CD14-positive monocyte (primary cell): ENCODE measurements around the gene ATG4B. TPM values are rescaled to one million over a fixed set of nuclear protein-coding genes. Genes with fewer than 3 reads are reported as not detected.
"Not testable (repeated sequence)": the region's sequence is repeated elsewhere in the genome, so short reads cannot be mapped to it uniquely, and the experiment has no call there.

Source experiments
- DNase-seq, 3 donors: peaks; one replicate each; pipeline ENCODE4 v3.0.0-alpha.2; 2011 to 2022
- H2AFZ ChIP-seq: 2 replicates; pipeline ENCODE4 v1.6.0; 2012; ENCODE audit warnings: mild to moderate bottlenecking, low read depth, low read length, inconsistent platforms; ENCODE audit not compliant: insufficient read depth, poor library complexity, severe bottlenecking
- H3K27ac ChIP-seq, 2 donors: 1 replicate in 1 of 2; 2 replicates in 1 of 2; pipeline ENCODE4 v1.5.1; 2012 to 2013; ENCODE audit warnings: low read length in 2 of 2, control low read depth in 1 of 2, inconsistent platforms in 1 of 2, low read depth in 1 of 2, mild to moderate bottlenecking in 1 of 2
- H3K27me3 ChIP-seq, 2 donors: one replicate each; pipeline versions ENCODE4 v1.6.0 to v1.6.1; 2011 to 2013; ENCODE audit warnings: low read length in 2 of 2; ENCODE audit not compliant: control insufficient read depth in 2 of 2, insufficient read depth in 2 of 2
- H3K36me3 ChIP-seq, 2 donors: replicated peaks in 1 of 2; 1 replicate in 1 of 2; 2 replicates in 1 of 2; pipeline versions ENCODE4 v1.5.1 to v1.6.1; 2012 to 2013; ENCODE audit warnings: low read length in 2 of 2, control low read depth in 1 of 2, inconsistent platforms in 1 of 2, mild to moderate bottlenecking in 1 of 2; ENCODE audit not compliant: insufficient read depth in 2 of 2, control insufficient read depth in 1 of 2
- H3K4me1 ChIP-seq, 2 donors: 1 replicate in 1 of 2; 2 replicates in 1 of 2; pipeline versions ENCODE4 v1.5.1 to v1.6.1; 2012 to 2013; ENCODE audit warnings: low read length in 2 of 2, control low read depth in 1 of 2, inconsistent platforms in 1 of 2, mild to moderate bottlenecking in 1 of 2, moderate library complexity in 1 of 2; ENCODE audit not compliant: insufficient read depth in 2 of 2, control insufficient read depth in 1 of 2
- H3K4me2 ChIP-seq: replicated peaks from 2 replicates; pipeline ENCODE3; 2012; ENCODE audit warnings: low read length, moderate library complexity, mild to moderate bottlenecking; ENCODE audit not compliant: poor library complexity, severe bottlenecking; ENCODE audit errors: extremely low read depth
- H3K4me3 ChIP-seq, 3 experiments: fragments of 200-600 bp in 1 of 3; sonication (generic) in 1 of 3; replicated peaks in 1 of 3; 1 replicate in 2 of 3; 2 replicates in 1 of 3; pipeline ENCODE4 v1.5.1; 2011 to 2013; ENCODE audit warnings: low read length in 3 of 3, mild to moderate bottlenecking in 3 of 3, control low read depth in 2 of 3, low read depth in 2 of 3, inconsistent platforms in 1 of 3, moderate library complexity in 1 of 3
- H3K79me2 ChIP-seq: 2 replicates; pipeline ENCODE4 v1.6.0; 2012; ENCODE audit warnings: mild to moderate bottlenecking, control low read depth, inconsistent platforms, low read length, moderate library complexity; ENCODE audit not compliant: insufficient read depth
- H3K9ac ChIP-seq: 2 replicates; pipeline ENCODE4 v1.6.0; 2017; ENCODE audit warnings: low read length, mild to moderate bottlenecking; ENCODE audit not compliant: insufficient read depth, poor library complexity, severe bottlenecking
- H3K9me3 ChIP-seq, 2 donors: replicated peaks in 1 of 2; 1 replicate in 1 of 2; 2 replicates in 1 of 2; pipeline versions ENCODE4 v1.5.1 to v1.6.1; 2012 to 2013; ENCODE audit warnings: low read length in 2 of 2, control low read depth in 1 of 2; ENCODE audit not compliant: control insufficient read depth in 1 of 2, insufficient read depth in 1 of 2
- H4K20me1 ChIP-seq: 2 replicates; pipeline ENCODE4 v1.6.0; 2012; ENCODE audit warnings: mild to moderate bottlenecking, low read length, control low read depth, moderate library complexity; ENCODE audit not compliant: insufficient read depth
- H3K27ac Mint-ChIP-seq, 7 donors: one replicate each; pipeline ENCODE4 v1.8.0; 2020; ENCODE audit warnings: mild to moderate bottlenecking in 7 of 7, mixed read lengths in 7 of 7, moderate library complexity in 6 of 7, inconsistent platforms in 2 of 7
- H3K27me3 Mint-ChIP-seq, 3 donors: one replicate each; pipeline ENCODE4 v1.8.0; 2021 to 2022; ENCODE audit warnings: low read depth in 3 of 3, mild to moderate bottlenecking in 3 of 3, mixed read lengths in 3 of 3, moderate library complexity in 3 of 3, inconsistent platforms in 1 of 3
- H3K36me3 Mint-ChIP-seq, 2 donors: one replicate each; pipeline ENCODE4 v1.8.0; 2020; ENCODE audit warnings: mixed read lengths in 2 of 2, inconsistent platforms in 1 of 2, mild to moderate bottlenecking in 1 of 2
- H3K4me1 Mint-ChIP-seq: one replicate; pipeline ENCODE4 v1.8.0; 2020; ENCODE audit warnings: mild to moderate bottlenecking, mixed read lengths
- H3K4me3 Mint-ChIP-seq, 2 donors: one replicate each; pipeline ENCODE4 v1.8.0; 2020; ENCODE audit warnings: mild to moderate bottlenecking in 2 of 2, mixed read lengths in 2 of 2, moderate library complexity in 1 of 2
- H3K9me3 Mint-ChIP-seq, 7 donors: one replicate each; pipeline ENCODE4 v1.8.0; 2020 to 2022; ENCODE audit warnings: mixed read lengths in 7 of 7, mild to moderate bottlenecking in 6 of 7, moderate library complexity in 6 of 7, inconsistent platforms in 2 of 7
- WGBS: methylation state at CpG from one replicate; pipeline ENCODE4 v1.1.5; 2013; ENCODE audit warnings: missing lambda C conversion rate; ENCODE audit not compliant: insufficient coverage; 5-methylcytosine and 5-hydroxymethylcytosine counted together
- intact Hi-C, 2 donors: fragments of 100-400 bp; cut with micrococcal nuclease; formaldehyde crosslinking; loops; one replicate each; pipeline versions ENCODE4 v1.15.0 to v1.15.1; 2023
- polyA plus RNA-seq, 3 donors: library from polyadenylated mRNA; depleted of rRNA in 1 of 3; unstranded in 2 of 3; stranded (reverse) in 1 of 3; fragments of 300-500 nt in 2 of 3; fragments of >200 nt in 1 of 3; fragmentation: Illumina TruSeq in 2 of 3; gene quantifications; 1 replicate in 2 of 3; 2 replicates in 1 of 3; pipeline ENCODE4 v1.2.3, GENCODE V29; 2012 to 2021
- TF ChIP-seq, protein P1 (sequence below): fragments of 200-600 bp; IDR thresholded peaks from one replicate; pipeline ENCODE4 v1.8.0; 2022; ENCODE audit warnings: antibody characterized with exemption, mild to moderate bottlenecking

Gene ATG4B
- polyA plus RNA-seq, 3 donors: 54.5 to 202 (median 58.9) TPM

DNA sequence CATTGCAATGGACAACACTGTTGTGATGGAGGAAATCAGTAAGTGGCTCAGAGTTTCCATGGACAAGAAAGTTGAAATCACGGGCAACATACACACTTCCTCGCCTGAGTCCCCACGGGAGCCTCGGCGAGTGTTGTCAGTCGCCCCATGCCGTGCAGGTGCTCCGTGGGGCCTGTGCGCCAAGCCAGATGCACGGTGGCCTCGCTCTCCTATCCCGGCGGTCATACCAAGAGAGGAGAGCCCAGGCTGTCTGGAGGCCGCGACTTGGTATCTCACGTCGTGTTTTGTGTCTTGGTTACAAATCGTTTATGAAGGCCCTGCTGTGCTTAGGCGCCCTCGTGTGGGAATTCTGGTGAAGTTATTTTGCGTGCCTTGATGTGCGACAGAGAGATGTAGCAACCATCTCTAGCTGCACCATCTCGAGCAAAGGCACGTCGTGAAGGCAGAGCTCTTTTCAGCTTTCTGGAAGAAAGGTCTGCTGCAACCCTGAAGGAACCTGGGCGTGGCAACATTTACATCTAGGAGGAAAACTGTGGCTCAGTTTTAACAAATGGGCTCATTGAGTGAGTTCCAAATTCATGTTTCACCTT is 21.8 kb downstream of the ATG4B start:
- H3K4me1 Mint-ChIP-seq: no peaks in the 10 kb centered on the region
- Histone ChIP-seq H2AFZ (no peak overlapping the region), H3K79me2 (no peaks in the 10 kb centered on the region), H3K4me1 (no peaks in the 10 kb centered on the region), H3K4me3 (no peak overlapping the region), H3K4me2 (no peak overlapping the region), H3K27ac (no peak overlapping the region), H3K36me3 (peaks cover 60 to 81% of the 10 kb centered on the region in 2 donors), H4K20me1 (no peaks in the 10 kb centered on the region), H3K9me3 (no peaks in the 10 kb centered on the region), H3K27me3 (no peaks in the 10 kb centered on the region), H3K9ac (no peak overlapping the region)
- peaks cover 0 to 2% (median 0%) of the 10 kb centered on the region in 3 donors for H3K27me3 Mint-ChIP-seq
- H3K27ac Mint-ChIP-seq: no peak overlapping the region
- H3K9me3 Mint-ChIP-seq: no peaks in the 10 kb centered on the region
- intact Hi-C loops: no loop called here
- no peak overlapping the region for H3K4me3 Mint-ChIP-seq
- TF ChIP-seq, protein P1, sequence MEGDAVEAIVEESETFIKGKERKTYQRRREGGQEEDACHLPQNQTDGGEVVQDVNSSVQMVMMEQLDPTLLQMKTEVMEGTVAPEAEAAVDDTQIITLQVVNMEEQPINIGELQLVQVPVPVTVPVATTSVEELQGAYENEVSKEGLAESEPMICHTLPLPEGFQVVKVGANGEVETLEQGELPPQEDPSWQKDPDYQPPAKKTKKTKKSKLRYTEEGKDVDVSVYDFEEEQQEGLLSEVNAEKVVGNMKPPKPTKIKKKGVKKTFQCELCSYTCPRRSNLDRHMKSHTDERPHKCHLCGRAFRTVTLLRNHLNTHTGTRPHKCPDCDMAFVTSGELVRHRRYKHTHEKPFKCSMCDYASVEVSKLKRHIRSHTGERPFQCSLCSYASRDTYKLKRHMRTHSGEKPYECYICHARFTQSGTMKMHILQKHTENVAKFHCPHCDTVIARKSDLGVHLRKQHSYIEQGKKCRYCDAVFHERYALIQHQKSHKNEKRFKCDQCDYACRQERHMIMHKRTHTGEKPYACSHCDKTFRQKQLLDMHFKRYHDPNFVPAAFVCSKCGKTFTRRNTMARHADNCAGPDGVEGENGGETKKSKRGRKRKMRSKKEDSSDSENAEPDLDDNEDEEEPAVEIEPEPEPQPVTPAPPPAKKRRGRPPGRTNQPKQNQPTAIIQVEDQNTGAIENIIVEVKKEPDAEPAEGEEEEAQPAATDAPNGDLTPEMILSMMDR: peak; percentile 36
- DNase-seq: no peak
- H3K36me3 Mint-ChIP-seq: peaks cover 71 to 84% of the 10 kb centered on the region in 2 donors
- 80% methylated on average over 26 of the region's 26 CpGs for WGBS

DNA sequence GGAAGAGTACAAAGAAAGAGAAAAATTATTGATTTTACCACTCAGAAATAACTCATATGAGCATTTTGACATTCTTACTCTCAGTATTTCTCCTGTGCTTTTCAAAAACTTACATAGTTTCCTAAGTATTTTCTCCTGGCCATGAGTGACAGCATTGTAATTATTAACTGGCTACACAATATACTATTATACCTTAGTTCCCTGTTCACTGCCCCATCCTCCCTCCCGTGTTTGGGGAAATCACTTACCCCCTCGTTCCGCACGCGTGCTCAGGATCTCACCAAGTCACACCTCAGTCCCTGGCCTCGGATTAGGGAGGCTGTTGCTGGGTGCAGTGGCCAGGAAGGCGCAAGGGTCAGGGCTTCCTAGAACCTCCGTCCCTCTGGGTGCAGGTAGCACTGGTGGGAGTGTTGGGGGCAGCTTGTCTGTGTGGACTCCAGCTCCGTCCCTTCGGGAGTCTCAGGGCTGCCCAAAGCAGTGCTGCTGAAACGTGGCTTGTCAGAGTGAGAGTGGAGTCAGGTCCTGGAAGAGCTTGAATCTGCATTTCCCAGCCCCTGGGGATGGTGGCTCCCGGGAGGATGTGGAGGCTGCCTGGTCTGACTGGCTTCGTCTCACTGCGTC is 23.2 kb downstream of the ATG4B start:
- intact Hi-C loops: no loop called here
- Histone ChIP-seq H3K9ac (no peak overlapping the region), H3K27ac (no peak overlapping the region), H3K4me2 (no peak overlapping the region), H3K27me3 (no peaks in the 10 kb centered on the region), H3K4me1 (no peaks in the 10 kb centered on the region), H3K36me3 (peaks cover 45 to 68% of the 10 kb centered on the region in 2 donors), H3K4me3 (no peak overlapping the region), H3K79me2 (no peaks in the 10 kb centered on the region), H2AFZ (no peak overlapping the region), H4K20me1 (peaks cover under 1% of the 10 kb centered on the region), H3K9me3 (no peaks in the 10 kb centered on the region)
- Mint-ChIP-seq H3K4me3 (no peak overlapping the region), H3K4me1 (no peaks in the 10 kb centered on the region), H3K9me3 (no peaks in the 10 kb centered on the region), H3K27ac (no peak overlapping the region), H3K36me3 (peaks cover 57 to 69% of the 10 kb centered on the region in 2 donors), H3K27me3 (peaks cover 0 to 2% (median 0%) of the 10 kb centered on the region in 3 donors)
- DNase-seq: no peak
- WGBS: 98% methylated on average over 12 of the region's 14 CpGs
- TF ChIP-seq, protein P1: no peak

DNA sequence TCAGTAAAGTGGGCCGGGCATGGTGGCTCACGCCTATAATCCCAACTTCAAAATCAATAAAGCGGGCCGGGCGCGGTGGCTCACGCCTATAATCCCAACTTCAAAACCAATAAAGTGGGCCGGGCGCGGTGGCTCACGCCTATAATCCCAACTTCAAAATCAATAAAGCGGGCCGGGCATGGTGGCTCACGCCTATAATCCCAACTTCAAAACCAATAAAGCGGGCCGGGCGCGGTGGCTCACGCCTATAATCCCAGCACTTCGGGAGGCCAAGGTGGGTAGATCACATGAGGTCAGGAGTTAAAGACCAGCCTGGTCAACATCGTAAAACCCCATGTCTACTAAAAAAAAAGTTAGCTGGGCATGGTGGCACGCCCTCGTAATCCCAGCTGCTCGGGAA is 25.2 kb downstream of the ATG4B start:
- not testable (repeated sequence) for H3K27me3 Mint-ChIP-seq, H3K27ac ChIP-seq
- WGBS: 93% methylated on average over 20 of the region's 24 CpGs

More for the DNA sequence above, 25.2 kb downstream of the ATG4B start:
- intact Hi-C loops, H3K4me1 Mint-ChIP-seq, H3K27ac Mint-ChIP-seq, H3K9ac ChIP-seq, H3K9me3 ChIP-seq, H4K20me1 ChIP-seq, DNase-seq, H3K4me1 ChIP-seq, H3K4me3 ChIP-seq, H2AFZ ChIP-seq, H3K4me3 Mint-ChIP-seq, H3K79me2 ChIP-seq, H3K27me3 ChIP-seq, H3K9me3 Mint-ChIP-seq, H3K4me2 ChIP-seq: not testable (repeated sequence)
- H3K36me3 ChIP-seq: peaks cover 47 to 71% of the 10 kb centered on the region in 2 donors
- H3K36me3 Mint-ChIP-seq: peaks cover 54 to 68% of the 10 kb centered on the region in 2 donors
